Mesenchymal stem cell (in vitro differentiated cells and primary cell): ENCODE measurements around the gene KRTAP10-7.

Source experiments
- DNase-seq: peaks from one replicate; pipeline ENCODE4 v3.0.0-alpha.2; 2013
- H2AFZ ChIP-seq: one replicate; pipeline ENCODE4 v1.6.1; 2013; ENCODE audit warnings: low read depth, mild to moderate bottlenecking, control low read depth, inconsistent platforms, low read length, moderate library complexity
- H2AK5ac ChIP-seq: 2 replicates; pipeline ENCODE4 v1.6.1; 2013; ENCODE audit warnings: low read length, moderate library complexity, mild to moderate bottlenecking, inconsistent platforms; ENCODE audit not compliant: severe bottlenecking
- H2BK120ac ChIP-seq: one replicate; pipeline ENCODE4 v1.6.1; 2013; ENCODE audit warnings: low read depth, mild to moderate bottlenecking, inconsistent platforms, low read length, moderate library complexity
- H2BK12ac ChIP-seq, 2 experiments: one replicate each; pipeline ENCODE4 v1.6.1; 2013; ENCODE audit warnings: inconsistent platforms in 2 of 2, low read length in 2 of 2, mild to moderate bottlenecking in 2 of 2, moderate library complexity in 2 of 2, control low read depth in 1 of 2
- H2BK15ac ChIP-seq: one replicate; pipeline ENCODE4 v1.6.1; 2013; ENCODE audit warnings: mild to moderate bottlenecking, low read depth, inconsistent platforms; ENCODE audit not compliant: poor library complexity, severe bottlenecking
- H2BK5ac ChIP-seq: 2 replicates; pipeline ENCODE4 v1.6.1; 2013; ENCODE audit warnings: low read depth, mild to moderate bottlenecking, low read length, control low read depth, inconsistent platforms; ENCODE audit not compliant: poor library complexity, severe bottlenecking
- H3K14ac ChIP-seq, 2 experiments: one replicate each; pipeline ENCODE4 v1.6.1; 2013; ENCODE audit warnings: inconsistent platforms in 2 of 2, low read length in 2 of 2, control low read depth in 1 of 2, mild to moderate bottlenecking in 1 of 2, moderate library complexity in 1 of 2
- H3K18ac ChIP-seq, 2 experiments: one replicate each; pipeline ENCODE4 v1.6.1; 2013; ENCODE audit warnings: inconsistent platforms in 2 of 2, low read length in 2 of 2, control low read depth in 1 of 2, low read depth in 1 of 2, mild to moderate bottlenecking in 1 of 2
- H3K23ac ChIP-seq, 2 experiments: one replicate each; pipeline ENCODE4 v1.6.1; 2013; ENCODE audit warnings: inconsistent platforms in 2 of 2, low read length in 2 of 2, mild to moderate bottlenecking in 2 of 2, moderate library complexity in 2 of 2, control low read depth in 1 of 2
- H3K27ac ChIP-seq: 2 replicates; pipeline ENCODE4 v1.5.1; 2013; ENCODE audit warnings: mild to moderate bottlenecking, moderate library complexity, low read length, control low read depth, inconsistent platforms; ENCODE audit not compliant: poor library complexity, severe bottlenecking
- H3K27me3 ChIP-seq, 2 experiments: 2 replicates each; pipeline versions ENCODE4 v1.6.1 to v1.7.0; 2013; ENCODE audit warnings: low read length in 2 of 2, mild to moderate bottlenecking in 2 of 2, moderate library complexity in 2 of 2, control low read depth in 1 of 2, inconsistent platforms in 1 of 2; ENCODE audit not compliant: control insufficient read depth in 1 of 2, insufficient read depth in 1 of 2
- H3K36me3 ChIP-seq, 2 experiments: 2 replicates each; pipeline versions ENCODE4 v1.6.1 to v1.7.0; 2013; ENCODE audit warnings: low read length in 2 of 2, control low read depth in 1 of 2, inconsistent platforms in 1 of 2, low read depth in 1 of 2, mild to moderate bottlenecking in 1 of 2; ENCODE audit not compliant: insufficient read depth in 2 of 2, control insufficient read depth in 1 of 2
- H3K4ac ChIP-seq, 2 experiments: one replicate each; pipeline ENCODE4 v1.6.1; 2013; ENCODE audit warnings: inconsistent platforms in 2 of 2, low read length in 2 of 2, mild to moderate bottlenecking in 2 of 2, moderate library complexity in 2 of 2, control low read depth in 1 of 2, low read depth in 1 of 2
- H3K4me1 ChIP-seq: 2 replicates; pipeline ENCODE4 v1.6.1; 2013; ENCODE audit warnings: low read depth, low read length, control low read depth; ENCODE audit not compliant: control insufficient read depth, insufficient read depth
- H3K4me2 ChIP-seq: 2 replicates; pipeline ENCODE4 v1.6.1; 2013; ENCODE audit warnings: low read length, mild to moderate bottlenecking, inconsistent platforms; ENCODE audit not compliant: poor library complexity, severe bottlenecking
- H3K4me3 ChIP-seq, 2 experiments: 2 replicates each; pipeline versions ENCODE4 v1.5.1 to v1.7.0; 2013; ENCODE audit warnings: low read length in 2 of 2, mild to moderate bottlenecking in 2 of 2, control low read depth in 1 of 2, low read depth in 1 of 2; ENCODE audit not compliant: insufficient read depth in 1 of 2
- H3K79me1 ChIP-seq: replicated peaks from 2 replicates; pipeline ENCODE4 v1.6.1; 2013; ENCODE audit warnings: mild to moderate bottlenecking, control low read depth, low read length, inconsistent platforms; ENCODE audit not compliant: poor library complexity, severe bottlenecking
- H3K9ac ChIP-seq: 2 replicates; pipeline ENCODE4 v1.7.0; 2013; ENCODE audit warnings: mild to moderate bottlenecking, low read length, moderate library complexity
- H3K9me3 ChIP-seq: 2 replicates; pipeline ENCODE4 v1.7.0; 2013; ENCODE audit warnings: mild to moderate bottlenecking, low read length; ENCODE audit not compliant: control insufficient read depth
- H4K8ac ChIP-seq: one replicate; pipeline ENCODE4 v1.6.1; 2013; ENCODE audit warnings: inconsistent platforms, mild to moderate bottlenecking, low read length, moderate library complexity
- H4K91ac ChIP-seq: one replicate; pipeline ENCODE4 v1.6.1; 2013; ENCODE audit warnings: mild to moderate bottlenecking, low read length, inconsistent platforms
- WGBS: methylation state at CpG from one replicate; pipeline ENCODE4 v1.1.7; 2013; ENCODE audit warnings: mixed read lengths; 5-methylcytosine and 5-hydroxymethylcytosine counted together

KRTAP10-7 gene

GRCh38 chr21:44583800-44584147, 16.6 kb upstream of the KRTAP10-7 start:
- no peak overlapping the region for H2AK5ac ChIP-seq
- no peak overlapping the region for H2BK12ac ChIP-seq
- H2BK120ac ChIP-seq = no peak overlapping the region
- DNase-seq = no peak
- H3K4me3 ChIP-seq = no peak overlapping the region
- H3K23ac ChIP-seq = no peak overlapping the region
- H3K4me2 ChIP-seq = no peak overlapping the region
- H3K14ac ChIP-seq = no peak overlapping the region
- no peak overlapping the region for H3K27ac ChIP-seq
- H3K36me3 ChIP-seq = no peaks in the 10 kb centered on the region
- H2BK15ac ChIP-seq = no peak overlapping the region
- H3K18ac ChIP-seq = no peak overlapping the region
- H3K4me1 ChIP-seq = no peaks in the 10 kb centered on the region
- H2AFZ ChIP-seq = no peak overlapping the region
- peaks cover 20% of the 10 kb centered on the region for H3K9me3 ChIP-seq
- H3K79me1 ChIP-seq = no peaks in the 10 kb centered on the region
- WGBS = 80% methylated on average over 6 of the region's 6 CpGs
- H3K9ac ChIP-seq = no peak overlapping the region
- no peak overlapping the region for H4K8ac ChIP-seq
- no peak overlapping the region for H2BK5ac ChIP-seq
- no peak overlapping the region for H3K4ac ChIP-seq
- H4K91ac ChIP-seq = no peak overlapping the region
- no peaks in the 10 kb centered on the region for H3K27me3 ChIP-seq

- Histone ChIP-seq H3K4me1 (no peaks in the 10 kb centered on the region), H3K23ac (no peak overlapping the region), H3K4me2 (no peak overlapping the region), H3K79me1 (no peaks in the 10 kb centered on the region), H2AK5ac (no peak overlapping the region), H3K14ac (no peak overlapping the region), H2BK12ac (no peak overlapping the region), H4K91ac (no peak overlapping the region), H2AFZ (no peak overlapping the region), H3K4ac (no peak overlapping the region), H3K9ac (no peak overlapping the region), H3K9me3 (peaks cover 19% of the 10 kb centered on the region), H3K36me3 (no peaks in the 10 kb centered on the region), H3K4me3 (no peak overlapping the region), H3K27me3 (peaks cover 10 to 11% of the 10 kb centered on the region in 2 experiments), H3K27ac (no peak overlapping the region), H2BK5ac (no peak overlapping the region), H2BK120ac (no peak overlapping the region), H4K8ac (no peak overlapping the region), H3K18ac (no peak overlapping the region), H2BK15ac (no peak overlapping the region)
- DNase-seq = no peak
- WGBS = 83% methylated on average over 3 of the region's 3 CpGs
These were observed 14.5 kb upstream of the KRTAP10-7 start for GRCh38 chr21:44585892-44586291.

GRCh38 chr21:44589094-44589493, 11.3 kb upstream of the KRTAP10-7 start:
- Histone ChIP-seq H3K4ac (no peak overlapping the region), H3K27ac (no peak overlapping the region), H3K14ac (no peak overlapping the region), H2BK120ac (no peak overlapping the region), H4K91ac (no peak overlapping the region), H3K27me3 (peaks cover 28 to 33% of the 10 kb centered on the region in 2 experiments), H3K4me3 (no peak overlapping the region), H3K9me3 (peaks cover 3% of the 10 kb centered on the region), H2BK12ac (no peak overlapping the region), H3K18ac (no peak overlapping the region), H2AFZ (no peak overlapping the region), H3K36me3 (no peaks in the 10 kb centered on the region), H2AK5ac (no peak overlapping the region), H3K79me1 (no peaks in the 10 kb centered on the region), H3K23ac (no peak overlapping the region), H2BK15ac (no peak overlapping the region), H3K9ac (no peak overlapping the region), H4K8ac (no peak overlapping the region), H3K4me1 (no peaks in the 10 kb centered on the region), H3K4me2 (no peak overlapping the region), H2BK5ac (no peak overlapping the region)
- 79% methylated on average over 2 of the region's 2 CpGs for WGBS
- DNase-seq = no peak

GRCh38 chr21:44589586-44590305, 10.7 kb upstream of the KRTAP10-7 start:
- no peak overlapping the region for H2BK12ac ChIP-seq
- no peaks in the 10 kb centered on the region for H3K79me1 ChIP-seq
- no peak overlapping the region for H3K4me3 ChIP-seq
- no peak overlapping the region for H3K18ac ChIP-seq
- H3K27ac ChIP-seq = no peak overlapping the region
- no peak overlapping the region for H3K4ac ChIP-seq
- no peak overlapping the region for H2BK5ac ChIP-seq
- H3K14ac ChIP-seq = no peak overlapping the region
- no peak for DNase-seq
- no peaks in the 10 kb centered on the region for H3K4me1 ChIP-seq
- no peak overlapping the region for H2AFZ ChIP-seq
- WGBS = 85% methylated on average over 24 of the region's 24 CpGs
- H2BK120ac ChIP-seq = no peak overlapping the region
- H2AK5ac ChIP-seq = no peak overlapping the region
- no peak overlapping the region for H3K4me2 ChIP-seq
- no peak overlapping the region for H4K91ac ChIP-seq
- H3K9me3 ChIP-seq = peaks cover 3% of the 10 kb centered on the region
- peaks cover 30 to 39% of the 10 kb centered on the region in 2 experiments for H3K27me3 ChIP-seq
- H3K23ac ChIP-seq = no peak overlapping the region
- H4K8ac ChIP-seq = no peak overlapping the region
- no peak overlapping the region for H3K9ac ChIP-seq
- H3K36me3 ChIP-seq = no peaks in the 10 kb centered on the region
- H2BK15ac ChIP-seq = no peak overlapping the region
